Common myeloid progenitor, CD34-positive (primary cell): ENCODE measurements around the gene OSBPL9.

Experiments
- CTCF ChIA-PET: fragments of 350-600 bp; sonication (Branson Sonifier 250); formaldehyde crosslinking; loops from one replicate; lab custom pipeline; 2021; ENCODE audit warnings: antibody characterized with exemption; lab: Charles Lee
- POLR2A ChIA-PET: fragments of 350-600 bp; sonication (Branson Sonifier 250); formaldehyde crosslinking; loops from one replicate; lab custom pipeline; 2021; ENCODE audit warnings: antibody characterized with exemption; lab: Charles Lee
- DNase-seq, 3 donors: peaks; one replicate each; pipeline versions ENCODE4 v3.0.0 to v3.0.0-alpha.2; 2013
- H3K27ac ChIP-seq, 2 experiments: 1 replicate in 1 of 2; 2 replicates in 1 of 2; pipeline ENCODE4 v1.7.0; 2013; ENCODE audit warnings: inconsistent platforms in 2 of 2, low read length in 2 of 2, mild to moderate bottlenecking in 2 of 2, low read depth in 1 of 2, moderate library complexity in 1 of 2; ENCODE audit not compliant: severe bottlenecking in 2 of 2, insufficient read depth in 1 of 2, poor library complexity in 1 of 2
- H3K27me3 ChIP-seq, 5 experiments: replicated peaks in 2 of 5; 1 replicate in 3 of 5; 2 replicates in 2 of 5; pipeline versions ENCODE4 v1.6.1 to v1.7.0; 2013; ENCODE audit warnings: low read length in 4 of 5, mild to moderate bottlenecking in 2 of 5, moderate library complexity in 2 of 5, inconsistent platforms in 1 of 5; ENCODE audit not compliant: insufficient read depth in 5 of 5, control insufficient read depth in 4 of 5
- H3K36me3 ChIP-seq, 4 experiments: 1 replicate in 2 of 4; 2 replicates in 2 of 4; pipeline versions ENCODE4 v1.6.1 to v1.7.0; 2013; ENCODE audit warnings: low read length in 3 of 4, control low read depth in 1 of 4, mild to moderate bottlenecking in 1 of 4; ENCODE audit not compliant: control insufficient read depth in 4 of 4, insufficient read depth in 4 of 4
- H3K4me1 ChIP-seq, 4 experiments: 1 replicate in 3 of 4; 2 replicates in 1 of 4; pipeline versions ENCODE4 v1.6.1 to v1.7.1; 2013; ENCODE audit warnings: low read length in 3 of 4, mild to moderate bottlenecking in 3 of 4, control low read depth in 1 of 4, inconsistent platforms in 1 of 4, moderate library complexity in 1 of 4; ENCODE audit not compliant: control insufficient read depth in 4 of 4, insufficient read depth in 4 of 4; ENCODE audit errors: control extremely low read depth in 1 of 4
- H3K4me3 ChIP-seq, 7 experiments: 1 replicate in 4 of 7; 2 replicates in 3 of 7; pipeline versions ENCODE4 v1.5.1 to v1.7.0; 2013; ENCODE audit warnings: mild to moderate bottlenecking in 7 of 7, low read length in 6 of 7, moderate library complexity in 6 of 7, inconsistent platforms in 2 of 7, low read depth in 2 of 7, control low read depth in 1 of 7; ENCODE audit not compliant: insufficient read depth in 4 of 7, control insufficient read depth in 1 of 7; ENCODE audit errors: extremely low read depth in 1 of 7
- H3K9me3 ChIP-seq, 5 experiments: 1 replicate in 4 of 5; 2 replicates in 1 of 5; pipeline versions ENCODE4 v1.6.1 to v1.7.1; 2013; ENCODE audit warnings: low read length in 4 of 5, mild to moderate bottlenecking in 2 of 5, inconsistent platforms in 1 of 5, low read depth in 1 of 5, moderate library complexity in 1 of 5; ENCODE audit not compliant: control insufficient read depth in 4 of 5, insufficient read depth in 2 of 5; ENCODE audit errors: control extremely low read depth in 1 of 5
- WGBS: methylation state at CpG from one replicate; pipeline ENCODE4 v1.1.5; 2013; ENCODE audit not compliant: insufficient coverage; 5-methylcytosine and 5-hydroxymethylcytosine counted together

OSBPL9 gene

DNA sequence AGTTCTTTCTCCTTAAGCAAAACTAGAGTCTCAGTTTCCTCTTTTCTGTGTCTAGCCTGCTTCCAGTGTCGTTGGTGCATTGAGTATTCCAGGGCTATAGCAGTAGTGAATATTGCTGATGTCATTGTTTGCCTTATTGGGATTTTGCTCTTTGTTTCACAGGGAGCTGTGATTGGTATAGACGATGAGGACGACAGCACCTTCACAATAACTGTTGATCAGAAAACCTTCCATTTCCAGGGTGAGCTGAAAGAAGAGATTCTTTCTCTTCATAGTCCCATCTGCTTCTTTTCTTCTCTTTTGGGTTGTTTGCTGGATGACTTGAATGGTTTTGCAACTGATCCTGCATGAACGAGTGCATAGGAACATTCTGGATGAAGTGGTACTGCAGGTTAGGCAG, 52.4 kb downstream of the OSBPL9 start:
- ChIA-PET CTCF (no interaction called here), POLR2A (no interaction called here)
- Histone ChIP-seq H3K36me3 (peaks cover 0 to 8% (median 2%) of the 10 kb centered on the region in 4 experiments), H3K4me3 (no peak overlapping the region), H3K4me1 (peaks cover 0 to 9% (median 0%) of the 10 kb centered on the region in 4 experiments), H3K27me3 (no peaks in the 10 kb centered on the region), H3K9me3 (no peaks in the 10 kb centered on the region), H3K27ac (no peak overlapping the region)
- WGBS = 100% methylated on average over 1 of the region's 4 CpGs
- no peak for DNase-seq

DNA sequence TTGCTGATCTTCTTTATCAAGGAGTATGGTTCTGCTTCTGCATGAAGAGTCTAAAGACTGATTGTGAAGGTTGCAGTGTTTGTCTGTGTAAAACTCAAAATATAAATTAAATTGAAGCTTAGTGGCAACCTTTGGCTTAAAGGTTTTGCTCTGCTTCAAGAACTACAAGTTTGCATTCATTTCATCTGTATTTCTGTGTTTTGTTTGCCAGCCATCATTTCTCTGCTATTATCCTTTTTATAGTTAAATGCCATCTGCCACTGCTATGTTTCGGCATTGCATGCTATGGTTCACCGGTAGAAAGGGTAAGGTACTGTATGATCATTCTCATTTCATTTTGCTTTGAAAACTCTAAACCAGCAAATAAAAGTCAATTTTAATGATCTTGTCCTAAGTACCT, 52.9 kb downstream of the OSBPL9 start:
- H3K4me3 ChIP-seq = no peak overlapping the region
- peaks cover 0 to 8% (median 4%) of the 10 kb centered on the region in 4 experiments for H3K36me3 ChIP-seq
- CTCF ChIA-PET = no interaction called here
- H3K27ac ChIP-seq = no peak overlapping the region
- POLR2A ChIA-PET = no interaction called here
- H3K4me1 ChIP-seq = peaks cover 0 to 9% (median 0%) of the 10 kb centered on the region in 4 experiments
- no CpG with 5 or more reads among the region's 2 CpGs for WGBS
- no peak for DNase-seq
- no peaks in the 10 kb centered on the region for H3K9me3 ChIP-seq
- H3K27me3 ChIP-seq = no peaks in the 10 kb centered on the region

DNA sequence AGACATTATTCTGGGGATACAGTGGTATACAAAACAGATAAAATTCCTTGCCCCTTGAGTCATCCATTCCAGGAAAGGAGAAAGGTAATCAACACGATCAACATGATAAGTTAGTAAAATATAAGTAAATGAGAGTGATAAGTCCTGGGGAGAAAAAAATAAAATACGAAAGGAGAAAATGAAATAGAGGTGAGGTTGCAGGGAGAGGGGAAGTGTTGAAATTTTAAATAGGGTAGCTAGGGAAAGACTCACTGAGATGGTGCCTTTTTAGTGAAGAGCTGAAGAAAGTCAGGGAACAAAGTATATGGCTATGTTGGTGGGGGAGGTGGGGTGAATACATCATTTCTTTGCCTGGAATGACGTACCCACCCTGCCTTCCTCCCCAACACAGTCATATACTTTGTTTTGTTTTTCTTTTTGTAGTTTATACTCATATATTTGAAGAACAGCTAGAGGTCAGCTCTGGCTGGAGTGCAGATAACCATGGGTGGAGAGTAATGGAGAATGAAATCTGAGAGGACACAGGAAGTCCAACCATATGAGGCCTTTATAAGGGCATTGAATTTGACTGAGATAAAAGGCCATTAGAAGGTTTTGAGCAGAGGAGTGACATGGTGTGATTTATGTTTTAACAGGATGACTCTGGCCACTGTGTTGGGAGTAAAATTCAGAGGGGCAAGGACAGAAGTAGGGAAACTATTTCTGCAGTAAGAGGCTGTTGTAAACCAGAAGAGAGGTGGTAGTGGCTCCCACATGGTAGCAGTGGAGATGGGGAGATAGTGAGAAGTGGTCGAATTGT, 54.8 kb downstream of the OSBPL9 start:
- 100% methylated on average over 1 of the region's 4 CpGs for WGBS
- POLR2A ChIA-PET = interaction anchor here (0.6 kb wide), 1 partner anchor 48 kb away, joined by 3 read pairs; no protein-coding TSS in a partner anchor
- CTCF ChIA-PET = no interaction called here

DNA sequence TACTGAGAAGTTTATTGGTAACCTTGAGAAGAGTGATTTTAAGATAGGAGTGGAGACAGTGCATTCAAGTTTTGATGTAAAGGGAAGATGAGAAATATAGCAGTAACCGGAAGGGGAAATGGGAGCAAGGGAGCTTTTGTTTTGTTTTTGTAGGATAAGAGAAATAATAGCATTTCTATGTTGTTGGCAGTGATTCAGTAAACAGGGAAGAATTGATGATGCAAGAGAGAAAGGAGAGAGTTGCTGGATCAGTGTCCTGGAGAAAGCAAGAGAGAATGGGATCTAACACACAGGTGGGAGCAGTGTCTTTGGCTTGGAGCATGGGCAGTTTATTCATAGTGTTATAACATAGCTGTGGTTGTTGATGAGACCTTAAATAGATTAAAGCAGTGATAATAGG, 56.4 kb downstream of the OSBPL9 start:
- WGBS = 100% methylated on average over 1 of the region's 1 CpG
- Histone ChIP-seq H3K4me1 (no peaks in the 10 kb centered on the region), H3K36me3 (peaks cover 0 to 11% (median 7%) of the 10 kb centered on the region in 4 experiments), H3K27me3 (no peaks in the 10 kb centered on the region), H3K27ac (no peak overlapping the region), H3K4me3 (no peak overlapping the region), H3K9me3 (no peaks in the 10 kb centered on the region)
- CTCF ChIA-PET = no interaction called here
- POLR2A ChIA-PET = interaction anchor here (0.5 to 0.9 kb wide), 3 partner anchors 9 to 973 kb away, joined by 3 to 5 read pairs (median 5); no protein-coding TSS in a partner anchor
- DNase-seq = no peak

More for the DNA sequence above, 54.8 kb downstream of the OSBPL9 start:
- Histone ChIP-seq H3K9me3 (no peaks in the 10 kb centered on the region), H3K27ac (no peak overlapping the region), H3K36me3 (peaks cover 0 to 11% (median 7%) of the 10 kb centered on the region in 4 experiments), H3K4me3 (no peak overlapping the region), H3K4me1 (peaks cover 0 to 5% (median 0%) of the 10 kb centered on the region in 4 experiments), H3K27me3 (no peaks in the 10 kb centered on the region)
- DNase-seq = no peak

DNA sequence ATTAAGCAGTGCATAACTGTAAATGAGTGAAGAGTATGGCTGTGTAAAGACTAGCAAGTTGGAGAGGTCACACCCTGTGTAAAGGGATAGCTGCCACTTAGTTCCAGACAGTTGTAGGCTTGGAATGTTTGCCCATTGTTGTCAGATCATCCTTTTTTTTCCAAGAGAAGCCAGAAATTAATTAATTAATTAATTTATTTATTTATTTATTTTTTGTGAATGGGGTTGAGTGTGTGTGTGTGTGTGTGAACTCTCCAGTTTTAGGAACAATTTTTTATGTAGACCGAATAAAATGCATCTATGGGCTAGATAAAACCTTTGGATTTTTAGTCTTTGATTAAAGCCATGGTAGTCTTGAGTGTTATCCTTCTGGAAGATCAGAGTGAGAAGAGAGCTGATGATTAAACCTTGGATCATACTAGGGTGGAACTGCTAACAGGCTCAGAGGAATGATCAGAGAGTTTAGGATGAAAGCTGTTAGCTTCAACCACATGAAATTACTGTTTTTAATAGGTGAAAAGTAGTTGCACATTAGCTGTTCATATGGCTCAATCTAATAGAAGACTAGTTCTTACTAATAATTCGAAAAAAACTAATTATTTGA, 58.4 kb downstream of the OSBPL9 start:
- H3K27me3 ChIP-seq = no peaks in the 10 kb centered on the region
- ChIA-PET POLR2A (interaction anchor here (1.0 kb wide), 1 partner anchor 10 kb away, joined by 5 read pairs; no protein-coding TSS in a partner anchor), CTCF (interaction anchor here (1.0 kb wide), 1 partner anchor 21 kb away, joined by 3 read pairs; no protein-coding TSS in a partner anchor)
- no peak for DNase-seq
- H3K4me1 ChIP-seq = no peaks in the 10 kb centered on the region
- 100% methylated on average over 1 of the region's 2 CpGs for WGBS
- H3K9me3 ChIP-seq = no peaks in the 10 kb centered on the region
- H3K36me3 ChIP-seq = peaks cover 0 to 7% (median 6%) of the 10 kb centered on the region in 4 experiments
- H3K27ac ChIP-seq = no peak overlapping the region
- H3K4me3 ChIP-seq = no peak overlapping the region

DNA sequence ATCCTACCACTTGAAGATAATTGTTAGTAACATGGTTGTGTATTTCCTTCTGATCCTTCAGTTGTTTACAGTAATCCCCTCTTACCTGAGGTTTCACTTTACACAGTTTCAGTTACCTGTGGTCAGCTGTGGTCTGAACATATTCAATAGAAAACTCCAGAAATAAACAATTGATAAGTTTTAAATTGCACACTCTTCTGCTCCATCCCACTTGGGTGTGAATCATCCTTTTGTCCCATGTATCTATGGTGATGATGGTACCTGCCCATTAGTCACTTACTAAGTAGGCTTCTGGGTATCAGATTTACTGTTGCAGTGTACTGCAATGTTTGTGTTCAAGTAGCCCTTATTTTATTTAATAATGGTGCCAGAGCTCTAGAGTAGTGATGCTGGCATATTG, 62.5 kb downstream of the OSBPL9 start:
- Histone ChIP-seq H3K27ac (no peak overlapping the region), H3K27me3 (no peaks in the 10 kb centered on the region), H3K4me3 (no peak overlapping the region), H3K36me3 (peaks cover 0 to 4% (median 3%) of the 10 kb centered on the region in 4 experiments), H3K9me3 (no peaks in the 10 kb centered on the region), H3K4me1 (no peaks in the 10 kb centered on the region)
- POLR2A ChIA-PET = no interaction called here
- CTCF ChIA-PET = no interaction called here
- DNase-seq = peak in 1 of 3 donors; percentile 7

DNA sequence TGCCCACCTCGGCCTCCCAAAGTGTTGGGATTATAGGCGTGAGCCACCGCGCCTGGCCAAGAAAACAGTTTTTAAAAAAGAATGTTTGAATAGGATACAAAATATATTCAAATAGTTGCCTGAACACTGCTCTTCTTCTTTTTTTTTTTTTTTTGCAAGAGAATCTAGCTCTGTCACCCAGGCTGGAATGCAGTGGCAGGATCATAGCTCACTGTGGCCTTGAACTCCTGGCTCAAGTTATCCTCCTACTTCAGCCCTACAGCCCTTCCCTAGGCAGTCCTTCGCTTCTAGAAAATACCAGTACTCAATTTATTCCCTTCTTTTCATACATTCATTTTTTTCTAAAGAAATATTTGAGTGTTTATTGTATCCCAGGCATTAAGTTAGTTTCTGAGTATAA, 67.9 kb downstream of the OSBPL9 start:
- no peaks in the 10 kb centered on the region for H3K9me3 ChIP-seq
- DNase-seq = no peak
- H3K27me3 ChIP-seq = no peaks in the 10 kb centered on the region
- no peak overlapping the region for H3K27ac ChIP-seq
- ChIA-PET POLR2A (interaction anchor here (1.4 kb wide), 1 partner anchor 9 kb away, joined by 5 read pairs; no protein-coding TSS in a partner anchor), CTCF (no interaction called here)
- H3K36me3 ChIP-seq = peaks cover 0 to 2% (median 0%) of the 10 kb centered on the region in 4 experiments
- H3K4me1 ChIP-seq = peaks cover 0 to 9% (median 6%) of the 10 kb centered on the region in 4 experiments
- no CpG with 5 or more reads among the region's 5 CpGs for WGBS
- H3K4me3 ChIP-seq = no peak overlapping the region
